Measurements from ENCODE around the gene ERC1.

The ERC1 gene

GRCh38 chr12:1324910-1325309 is 333.9 kb downstream of the ERC1 start:
- H3K4me2 ChIP-seq (ENCODE audit: low read length), result no peak overlapping the region
- no peaks in the 10 kb centered on the region for H3K27me3 ChIP-seq (ENCODE audit: insufficient read depth, low read length)
- H2AFZ ChIP-seq (ENCODE audit: low read length), result no peak overlapping the region
- no peak overlapping the region for H3K27ac ChIP-seq (ENCODE audit: low read depth, low read length, poor library complexity, severe bottlenecking)
- H3K36me3 ChIP-seq (ENCODE audit: insufficient read depth, low read length), result peaks cover 9% of the 10 kb centered on the region; the same call in 1 of the 2 replicates
- no peak overlapping the region for H3K4me3 ChIP-seq (ENCODE audit: low read depth, low read length, poor library complexity, severe bottlenecking)
- no peaks in the 10 kb centered on the region for H3F3A ChIP-seq (ENCODE audit: insufficient read depth, low read length)
- no peak overlapping the region for H3K9ac ChIP-seq (ENCODE audit: low read length)
- H3K4me1 ChIP-seq (ENCODE audit: insufficient read depth, low read length, severe bottlenecking), result no peaks in the 10 kb centered on the region
- H4K20me1 ChIP-seq (ENCODE audit: insufficient read depth, low read length), result no peaks in the 10 kb centered on the region
- H3K9me2 ChIP-seq (ENCODE audit: low read depth, low read length), result no peaks in the 10 kb centered on the region
- no peaks in the 10 kb centered on the region for H3K9me3 ChIP-seq (ENCODE audit: low read length)
- no peaks in the 10 kb centered on the region for H3K79me2 ChIP-seq (ENCODE audit: insufficient read depth, low read length)
- TF ChIP-seq EZH2 (IDR thresholded peaks at IDR 0.05; ENCODE audit: borderline replicate concordance, low read length) (no peak), CTCF (IDR thresholded peaks at IDR 0.05; ENCODE audit: low read length) (no peak)

GRCh38 chr12:1325666-1326065 is 334.6 kb downstream of the ERC1 start:
- no peaks in the 10 kb centered on the region for H3K27me3 ChIP-seq (ENCODE audit: insufficient read depth, low read length)
- H3K4me3 ChIP-seq (ENCODE audit: low read depth, low read length, poor library complexity, severe bottlenecking), result no peak overlapping the region
- no peak overlapping the region for H3K9ac ChIP-seq (ENCODE audit: low read length)
- TF ChIP-seq CTCF (IDR thresholded peaks at IDR 0.05; ENCODE audit: low read length), result no peak
- no peak for TF ChIP-seq EZH2 (IDR thresholded peaks at IDR 0.05; ENCODE audit: borderline replicate concordance, low read length)
- no peak overlapping the region for H2AFZ ChIP-seq (ENCODE audit: low read length)
- H3K36me3 ChIP-seq (ENCODE audit: insufficient read depth, low read length), result peaks cover 11% of the 10 kb centered on the region; the same call in 1 of the 2 replicates
- no peaks in the 10 kb centered on the region for H4K20me1 ChIP-seq (ENCODE audit: insufficient read depth, low read length)
- H3F3A ChIP-seq (ENCODE audit: insufficient read depth, low read length), result no peaks in the 10 kb centered on the region
- H3K9me3 ChIP-seq (ENCODE audit: low read length), result no peaks in the 10 kb centered on the region
- no peak overlapping the region for H3K27ac ChIP-seq (ENCODE audit: low read depth, low read length, poor library complexity, severe bottlenecking)
- no peak overlapping the region for H3K4me2 ChIP-seq (ENCODE audit: low read length)
- no peaks in the 10 kb centered on the region for H3K79me2 ChIP-seq (ENCODE audit: insufficient read depth, low read length)
- no peaks in the 10 kb centered on the region for H3K9me2 ChIP-seq (ENCODE audit: low read depth, low read length)
- H3K4me1 ChIP-seq (ENCODE audit: insufficient read depth, low read length, severe bottlenecking), result no peaks in the 10 kb centered on the region

GRCh38 chr12:1326258-1326657 is 335.2 kb downstream of the ERC1 start:
- H3K4me2 ChIP-seq (ENCODE audit: low read length), result no peak overlapping the region
- no peak overlapping the region for H3K4me3 ChIP-seq (ENCODE audit: low read depth, low read length, poor library complexity, severe bottlenecking)
- H3F3A ChIP-seq (ENCODE audit: insufficient read depth, low read length), result no peaks in the 10 kb centered on the region
- TF ChIP-seq EZH2 (IDR thresholded peaks at IDR 0.05; ENCODE audit: borderline replicate concordance, low read length) (no peak), CTCF (IDR thresholded peaks at IDR 0.05; ENCODE audit: low read length) (no peak)
- H3K9me3 ChIP-seq (ENCODE audit: low read length), result no peaks in the 10 kb centered on the region
- no peaks in the 10 kb centered on the region for H3K27me3 ChIP-seq (ENCODE audit: insufficient read depth, low read length)
- peaks cover 17% of the 10 kb centered on the region; the same call in 1 of the 2 replicates for H3K36me3 ChIP-seq (ENCODE audit: insufficient read depth, low read length)
- no peaks in the 10 kb centered on the region for H3K4me1 ChIP-seq (ENCODE audit: insufficient read depth, low read length, severe bottlenecking)
- H3K27ac ChIP-seq (ENCODE audit: low read depth, low read length, poor library complexity, severe bottlenecking), result no peak overlapping the region
- no peak overlapping the region for H3K9ac ChIP-seq (ENCODE audit: low read length)
- H3K79me2 ChIP-seq (ENCODE audit: insufficient read depth, low read length), result no peaks in the 10 kb centered on the region
- H2AFZ ChIP-seq (ENCODE audit: low read length), result no peak overlapping the region
- H3K9me2 ChIP-seq (ENCODE audit: low read depth, low read length), result no peaks in the 10 kb centered on the region
- H4K20me1 ChIP-seq (ENCODE audit: insufficient read depth, low read length), result no peaks in the 10 kb centered on the region

Measured in OCI-LY1 (cell line).